K562 (cell line): ENCODE measurements around the gene NTRK2.

Experiments used
- BCL6 ChIP-seq: fragments of 250-450 bp; sonication (Bioruptor Pico); IDR thresholded peaks from 2 replicates; pipeline ENCODE4 v1.4.0; 2020
- BMI1 ChIP-seq: fragments of 150-350 bp; IDR thresholded peaks from 2 replicates; pipeline ENCODE4 v1.6.1; 2014; ENCODE audit warnings: low read length
- BRCA1 ChIP-seq, 2 experiments: fragments of 450-650 bp in 1 of 2; sonication (generic) in 1 of 2; formaldehyde crosslinking in 1 of 2; IDR thresholded peaks; 2 replicates each; pipeline versions ENCODE4 v1.5.0 to v1.6.1; 2017 to 2020; ENCODE audit warnings: mild to moderate bottlenecking in 1 of 2, missing genetic modification reagents in 1 of 2
- CTCF ChIP-seq, 3 experiments: IDR thresholded peaks in 2 of 3; conservative IDR thresholded peaks in 1 of 3; 2 replicates each; pipeline ENCODE4 v1.5.1; 2011 to 2012; ENCODE audit warnings: low read length in 3 of 3, mild to moderate bottlenecking in 3 of 3, control low read depth in 2 of 3, improper control_type of control experiment in 1 of 3, inconsistent platforms in 1 of 3, low read depth in 1 of 3, mixed read lengths in 1 of 3, moderate library complexity in 1 of 3; ENCODE audit not compliant: insufficient read depth in 2 of 3
- FOXP4 ChIP-seq: sonication (generic); formaldehyde crosslinking; IDR thresholded peaks from 2 replicates; pipeline ENCODE4 v1.8.0; 2022; ENCODE audit warnings: mild to moderate bottlenecking, missing genetic modification reagents, borderline replicate concordance
- NR2C2 ChIP-seq, 2 experiments: fragments of 200-800 bp in 1 of 2; sonication (Bioruptor generic) in 1 of 2; sonication (generic) in 1 of 2; formaldehyde crosslinking in 1 of 2; IDR thresholded peaks; 2 replicates each; pipeline versions ENCODE4 v1.6.1 to v1.8.0; 2016 to 2022; ENCODE audit warnings: mild to moderate bottlenecking in 1 of 2, missing compliant biosample characterization in 1 of 2, missing genetic modification characterization in 1 of 2, missing genetic modification reagents in 1 of 2
- PATZ1 ChIP-seq: fragments of 250-450 bp; sonication (Bioruptor Pico); IDR thresholded peaks from 2 replicates; pipeline ENCODE4 v1.5.0; 2020; ENCODE audit warnings: mild to moderate bottlenecking, borderline replicate concordance
- POLR2AphosphoS5 ChIP-seq: IDR thresholded peaks from 2 replicates; pipeline ENCODE4 v1.6.1; 2011; ENCODE audit warnings: mild to moderate bottlenecking, low read depth, low read length, moderate library complexity; ENCODE audit not compliant: control insufficient read depth, insufficient read depth
- RAD21 ChIP-seq, 2 experiments: fragments of 250-450 bp in 1 of 2; fragments of 450-650 bp in 1 of 2; sonication (Bioruptor Pico) in 1 of 2; formaldehyde crosslinking in 1 of 2; IDR thresholded peaks in 1 of 2; conservative IDR thresholded peaks in 1 of 2; 2 replicates each; pipeline versions ENCODE4 v1.4.0 to v1.8.0; 2020 to 2022; ENCODE audit warnings: mild to moderate bottlenecking in 2 of 2, moderate library complexity in 1 of 2
- REST ChIP-seq, 2 experiments: fragments of 450-650 bp; formaldehyde crosslinking in 1 of 2; IDR thresholded peaks; 2 replicates each; pipeline versions ENCODE4 v1.4.0 to v1.6.1; 2014 to 2020; ENCODE audit warnings: mild to moderate bottlenecking in 2 of 2, borderline replicate concordance in 1 of 2, low read depth in 1 of 2
- ZFP36 ChIP-seq: fragments of 150-350 bp; IDR thresholded peaks from 2 replicates; pipeline ENCODE4 v1.6.1; 2018; ENCODE audit warnings: low read length, low read depth; ENCODE audit not compliant: partially characterized antibody
- ZFX ChIP-seq: sonication (generic); formaldehyde crosslinking; IDR thresholded peaks from 2 replicates; pipeline ENCODE4 v1.8.0; 2022; ENCODE audit warnings: mild to moderate bottlenecking, missing genetic modification reagents, moderate library complexity
- ZNF444 ChIP-seq: fragments of 250-450 bp; sonication (Bioruptor Pico); IDR thresholded peaks from 2 replicates; pipeline ENCODE4 v1.4.0; 2020; ENCODE audit warnings: mild to moderate bottlenecking, moderate library complexity

- TF ChIP-seq FOXP4 (CRISPR knock-in tag) (no peak), CTCF (IDR thresholded peaks at IDR 0.05 in 2 of 3, conservative IDR thresholded peaks at IDR 0.05 in 1 of 3; ENCODE audit: insufficient read depth in 2 of 3, low read depth in 1 of 3, low read length in 3 of 3) (no peak), NR2C2 (CRISPR knock-in tag; IDR thresholded peaks at IDR 0.05) (no peak), NR2C2 (tag; IDR thresholded peaks at IDR 0.05) (no peak), RAD21 (CRISPR knock-in tag; conservative IDR thresholded peaks at IDR 0.05 in 1 of 2, IDR thresholded peaks at IDR 0.05 in 1 of 2) (no peak), REST (IDR thresholded peaks at IDR 0.05; ENCODE audit: borderline replicate concordance) (no peak), REST (CRISPR knock-in tag; IDR thresholded peaks at IDR 0.05; ENCODE audit: low read depth) (no peak), ZNF444 (CRISPR knock-in tag) (no peak), BRCA1 (IDR thresholded peaks at IDR 0.05) (no peak), BRCA1 (CRISPR knock-in tag; IDR thresholded peaks at IDR 0.05) (no peak), ZFX (no peak), PATZ1 (CRISPR knock-in tag) (no peak), POLR2AphosphoS5 (no peak), ZFP36 (no peak), BMI1 (no peak), BCL6 (CRISPR knock-in tag) (no peak)
Observed at GRCh38 chr9:84860249-84861115, 191.0 kb downstream of the NTRK2 start.
